GM18508 (cell line): ENCODE measurements around the gene GARIN5A.

Experiments
- ATAC-seq: cut with Tn5 transposase; IDR thresholded peaks from one replicate; pipeline ENCODE4 v1.9.1; 2021; ENCODE audit warnings: moderate number of reproducible peaks; ENCODE audit not compliant: insufficient read depth, unreplicated experiment

Gene GARIN5A

DNA sequence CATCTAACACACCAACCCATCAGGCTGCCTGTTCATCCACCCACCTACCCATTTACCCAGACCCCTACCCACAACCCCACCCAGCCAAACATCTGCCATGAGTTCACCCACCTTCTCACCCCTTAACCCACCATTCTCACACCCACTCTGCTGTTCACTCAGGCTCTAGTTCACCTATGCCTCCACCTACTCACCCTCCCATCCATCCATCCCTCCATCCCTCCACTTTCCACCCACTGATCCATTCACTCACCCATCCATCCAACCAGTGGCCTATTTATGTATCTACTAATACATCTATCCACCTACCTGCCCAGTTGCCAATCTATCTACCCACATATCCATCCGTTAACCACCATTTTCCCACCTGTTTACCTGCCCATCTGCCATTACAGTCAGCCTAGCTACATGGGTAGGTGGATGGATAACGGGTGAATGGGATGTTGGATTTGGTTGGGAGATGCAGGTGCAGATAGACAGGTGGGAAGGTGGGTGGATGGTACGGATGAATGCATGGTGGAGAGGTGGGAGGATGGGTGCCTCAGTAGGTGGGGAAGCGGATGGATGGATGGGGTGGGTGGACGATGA, 38.7 kb downstream of the GARIN5A start:
- no peak for ATAC-seq

DNA sequence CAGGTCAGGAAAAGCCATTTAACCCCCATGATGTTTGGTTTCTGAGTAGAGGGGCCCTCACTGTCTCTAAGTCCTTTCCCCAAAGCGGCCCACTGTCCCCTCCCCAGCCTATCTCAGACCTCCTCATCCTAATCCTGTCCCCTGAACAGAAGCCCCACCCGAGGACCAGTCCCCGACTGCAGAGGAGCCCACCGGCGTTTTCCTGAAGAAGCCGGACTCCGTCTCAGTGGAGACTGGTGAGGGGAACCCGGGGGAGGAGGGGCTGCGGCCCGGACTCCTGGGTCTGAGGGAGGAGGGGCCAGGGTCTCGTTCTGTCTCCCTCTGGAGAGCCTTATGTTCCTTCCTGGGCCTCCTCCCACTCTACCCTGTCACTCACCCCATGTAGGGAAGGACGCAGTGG, 41.0 kb downstream of the GARIN5A start:
- ATAC-seq = no peak

- no peak for ATAC-seq
These were observed 41.4 kb downstream of the GARIN5A start for GRCh38 chr19:50435221-50435620.

GRCh38 chr19:50434525-50434924, 42.1 kb downstream of the GARIN5A start:
- ATAC-seq = no peak

DNA sequence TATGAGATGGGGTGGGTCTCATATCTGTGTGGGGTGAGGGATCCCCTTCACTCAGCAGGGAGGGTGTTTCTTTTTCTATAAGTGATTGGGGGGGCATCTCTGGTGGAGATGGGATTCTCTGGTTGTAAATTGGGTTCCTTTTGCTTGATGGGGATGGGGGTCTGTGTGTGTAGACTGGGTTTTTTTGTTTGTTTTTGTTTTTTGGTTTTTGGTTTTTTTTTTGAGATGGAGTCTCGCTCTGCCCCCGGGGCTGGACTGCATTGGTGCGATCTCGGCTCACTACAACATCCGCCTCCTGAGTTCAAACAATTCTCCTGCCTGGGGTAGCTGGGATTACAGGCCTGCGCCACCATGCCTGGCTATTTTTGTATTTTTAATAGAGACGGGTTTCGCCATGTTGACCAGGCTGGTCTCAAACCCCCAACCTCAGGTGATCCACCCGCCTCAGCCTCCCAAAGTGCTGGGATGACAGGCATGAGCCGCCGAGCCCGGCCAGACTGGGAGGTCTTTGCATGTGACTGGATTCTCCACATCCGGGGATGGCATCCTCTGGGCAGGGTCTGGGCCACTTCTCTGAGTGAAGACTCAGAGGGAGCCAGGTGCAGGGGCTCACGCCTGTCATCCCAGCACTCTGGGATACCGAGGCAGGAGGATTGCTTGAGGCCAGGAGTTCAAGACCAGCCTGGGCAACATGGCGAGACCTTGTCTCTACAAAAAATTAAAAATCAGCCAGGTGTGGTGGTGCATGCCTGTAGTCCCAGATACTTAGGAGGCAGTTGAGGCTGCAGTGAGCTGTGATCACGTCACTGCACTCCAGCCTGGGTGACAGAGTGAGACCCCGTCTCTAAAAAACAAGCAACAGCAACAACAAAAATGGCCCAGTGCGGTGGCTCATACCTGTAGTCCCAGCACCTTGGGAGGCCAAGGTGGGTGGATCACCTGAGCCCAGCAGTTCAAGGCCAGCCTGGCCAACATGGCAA, 43.2 kb downstream of the GARIN5A start:
- ATAC-seq = no peak

- no peak for ATAC-seq
These were observed 44.2 kb downstream of the GARIN5A start, which contains the start of gene MYBPC2 for GRCh38 chr19:50432221-50433028. Gene MYBPC2, plus strand, starts transcription at chr19:50432892. Its CDS starts 62 bp downstream, at chr19:50432954.

DNA sequence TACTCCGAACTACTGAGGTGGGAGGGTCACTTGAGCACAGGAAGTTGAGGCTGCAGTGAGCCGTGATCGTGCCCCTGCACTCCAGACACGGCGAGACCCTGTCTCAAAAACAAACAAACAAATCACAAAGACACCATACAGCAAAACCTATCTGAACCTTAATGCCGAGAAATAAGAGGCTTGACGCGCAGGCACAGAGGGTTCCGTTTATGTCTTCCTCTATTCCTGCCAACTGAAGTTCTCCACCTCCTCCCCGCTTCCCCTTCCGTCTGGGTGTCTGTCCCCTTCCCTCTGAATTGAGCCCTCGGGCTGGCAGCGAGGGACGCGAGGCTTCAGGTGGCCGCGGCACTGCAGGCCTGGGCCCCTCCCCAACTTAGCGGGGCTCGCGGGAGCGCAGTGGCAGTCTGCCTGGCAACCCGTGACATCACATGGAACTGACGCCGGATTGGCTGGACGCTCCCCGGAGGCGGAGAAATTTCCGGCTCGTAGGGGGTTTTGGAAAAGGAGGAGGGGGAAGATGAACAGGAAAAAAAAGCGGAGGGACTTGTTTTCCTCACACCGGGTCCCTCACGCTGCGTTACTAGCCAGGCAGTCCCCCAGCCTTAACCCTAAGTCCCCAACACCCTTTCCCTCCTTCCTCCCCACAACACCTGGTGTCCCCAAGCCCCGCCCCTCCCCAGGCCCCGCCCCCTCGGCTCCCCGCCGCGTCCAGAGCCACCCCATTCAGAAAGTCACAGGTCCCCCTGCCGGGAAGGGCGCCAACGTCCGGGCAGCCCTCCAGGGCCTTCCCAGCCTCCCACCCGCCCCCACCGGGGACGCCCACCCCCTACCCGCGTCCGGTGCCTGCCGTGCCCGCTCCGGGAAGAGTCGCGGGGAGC, 45.1 kb downstream of the GARIN5A start:
- ATAC-seq = no peak

DNA sequence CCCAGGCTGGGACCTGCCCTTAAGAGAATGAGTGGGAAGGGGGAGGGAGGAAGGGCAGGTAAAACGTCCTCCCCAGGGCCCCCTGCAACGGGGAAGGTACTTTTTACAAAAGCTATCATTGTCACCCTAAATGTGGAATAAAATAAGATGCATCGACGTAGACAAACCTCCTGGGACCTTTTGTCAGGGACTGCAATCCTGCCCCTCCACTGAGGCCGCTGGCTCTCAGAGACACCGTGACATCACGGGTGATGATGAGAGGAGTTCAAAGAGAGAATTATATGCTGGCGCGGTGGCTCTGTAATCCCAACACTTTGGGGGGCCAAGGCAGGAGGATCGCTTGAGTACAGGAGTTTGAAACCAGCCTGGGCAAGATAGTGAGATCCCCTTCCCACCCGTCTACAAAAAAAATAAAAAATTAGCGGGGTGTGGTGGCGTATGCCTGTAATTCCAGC, 45.7 kb downstream of the GARIN5A start:
- no peak for ATAC-seq

GRCh38 chr19:50428772-50429463, 47.7 kb downstream of the GARIN5A start:
- no peak for ATAC-seq

- ATAC-seq = no peak
These were observed 48.6 kb downstream of the GARIN5A start for GRCh38 chr19:50427997-50428425.

- ATAC-seq = no peak
These were observed 49.2 kb downstream of the GARIN5A start for GRCh38 chr19:50427318-50427925.

GRCh38 chr19:50425581-50425980, 51.1 kb downstream of the GARIN5A start:
- ATAC-seq = no peak

- ATAC-seq = no peak
These were observed 53.2 kb downstream of the GARIN5A start for GRCh38 chr19:50423279-50424113.

DNA sequence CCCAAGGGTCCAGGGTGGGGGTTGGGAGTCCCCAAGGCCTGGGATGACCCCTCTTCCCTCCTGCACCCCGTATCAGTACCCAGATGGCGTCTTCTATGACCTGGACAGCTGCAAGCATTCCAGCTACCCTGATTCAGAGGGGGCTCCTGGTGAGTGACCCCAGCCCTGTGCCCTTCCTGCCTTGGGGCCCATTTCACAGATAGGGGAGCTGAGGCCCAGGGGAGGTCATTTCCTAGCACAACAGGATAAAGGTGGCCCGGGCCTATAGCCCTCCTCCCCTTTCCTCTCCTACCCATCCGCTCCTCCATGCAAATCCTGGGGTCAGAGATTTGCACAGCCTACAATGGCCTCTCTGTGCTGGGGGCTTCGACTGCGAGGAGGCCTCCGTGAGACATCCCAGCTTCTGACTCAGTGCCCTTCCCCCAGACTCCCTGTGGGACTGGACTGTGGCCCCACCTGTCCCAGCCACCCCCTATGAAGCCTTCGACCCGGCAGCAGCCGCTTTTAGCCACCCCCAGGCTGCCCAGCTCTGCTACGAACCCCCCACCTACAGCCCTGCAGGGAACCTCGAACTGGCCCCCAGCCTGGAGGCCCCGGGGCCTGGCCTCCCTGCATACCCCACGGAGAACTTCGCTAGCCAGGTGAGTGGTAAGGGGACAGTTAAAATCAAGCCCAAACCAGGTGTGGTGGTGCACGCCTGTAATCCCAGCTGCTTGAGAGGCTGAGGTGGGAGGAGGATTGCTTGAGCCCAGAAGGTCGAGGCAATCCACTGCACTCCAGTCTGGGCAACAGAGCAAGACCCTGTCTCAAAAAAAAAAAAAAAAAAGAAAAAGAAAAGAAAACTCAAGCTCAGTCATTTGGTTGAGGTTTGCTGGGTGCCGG, 54.0 kb downstream of the GARIN5A start:
- ATAC-seq = no peak

DNA sequence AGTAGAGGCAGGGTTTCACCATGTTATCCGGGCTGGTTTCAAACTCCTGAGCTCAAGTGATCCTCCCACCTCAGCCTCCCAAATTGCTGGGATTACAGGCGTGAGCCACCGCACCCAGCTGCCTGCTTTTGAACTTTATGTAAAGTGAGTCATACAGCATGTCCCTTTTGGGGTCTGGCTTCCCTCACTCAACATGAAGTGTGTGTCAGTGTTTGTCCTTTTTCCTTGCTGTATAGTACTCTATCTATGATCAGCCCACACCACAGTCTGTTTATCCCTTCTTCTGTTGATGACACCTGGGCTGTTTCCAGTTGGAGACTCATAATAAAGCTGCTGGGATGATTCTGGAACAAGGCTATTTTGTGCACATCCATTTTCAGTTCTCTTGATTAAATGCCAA, 55.8 kb downstream of the GARIN5A start:
- ATAC-seq = no peak

- ATAC-seq = no peak
These were observed 56.5 kb downstream of the GARIN5A start for GRCh38 chr19:50420127-50420526.

DNA sequence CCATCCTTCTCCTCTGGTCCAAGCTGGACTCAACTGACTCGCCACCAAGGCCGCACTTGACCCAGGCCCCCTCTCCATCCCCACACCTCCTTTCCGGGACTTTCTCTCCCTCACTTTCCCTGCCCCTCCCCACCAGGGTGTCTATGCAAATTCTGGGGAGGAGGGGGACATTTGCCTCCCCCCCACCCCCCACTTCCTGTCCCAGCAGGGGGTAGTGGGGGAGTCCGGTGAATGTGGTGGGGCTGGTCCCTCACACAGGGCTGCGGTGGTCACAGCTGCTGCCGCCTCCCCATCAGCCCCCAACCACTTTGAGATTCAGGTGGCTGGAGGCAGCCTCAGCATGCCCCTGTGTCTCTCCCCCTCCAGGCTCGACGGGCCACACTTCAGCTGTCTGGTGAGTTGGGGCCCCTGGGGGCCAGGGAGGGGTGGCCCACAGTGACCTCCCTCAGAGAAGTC, 57.0 kb downstream of the GARIN5A start:
- ATAC-seq = no peak
